Panc1 (cell line): ENCODE data around the gene YPEL3. TPM values are rescaled to one million over a fixed set of nuclear protein-coding genes. Genes with fewer than 3 reads are reported as not detected.

Experiments
- ATAC-seq: fragments of 200-7000 bp; cut with Tn5 transposase; 2 replicates; pipeline ENCODE4 v1.9.1; 2020; ENCODE audit warnings: mild to moderate bottlenecking, moderate library complexity
- BruUV-seq: library from RNA; stranded (reverse); fragments of 400-500 nt; replicated peaks from 2 replicates; lab custom pipeline; 2021; lab: Mats Ljungman, UMichigan
- CTCF ChIA-PET: fragments of 300-600 bp; sonication (Branson Sonifier 250); formaldehyde crosslinking; loops from one replicate; lab custom pipeline; 2022; ENCODE audit warnings: antibody characterized with exemption; lab: Charles Lee
- POLR2A ChIA-PET: fragments of 300-600 bp; sonication (Branson Sonifier 250); formaldehyde crosslinking; loops from one replicate; lab custom pipeline; 2022; ENCODE audit warnings: antibody characterized with exemption; lab: Charles Lee
- DNase-seq: peaks from one replicate; pipeline ENCODE4 v3.0.0-alpha.2; 2010; ENCODE audit warnings: low read depth, low spot score
- H3K27ac ChIP-seq: 2 replicates; pipeline ENCODE4 v1.5.1; 2011; ENCODE audit warnings: mild to moderate bottlenecking, low read length, inconsistent platforms
- H3K27me3 ChIP-seq: fragments of 200-500 bp; sonication (Bioruptor generic); 2 replicates; pipeline ENCODE4 v1.6.0; 2014; ENCODE audit warnings: low read length, inconsistent platforms; ENCODE audit not compliant: control insufficient read depth, insufficient read depth
- H3K36me3 ChIP-seq: fragments of 200-500 bp; sonication (Bioruptor generic); 2 replicates; pipeline ENCODE4 v1.5.1; 2014; ENCODE audit warnings: inconsistent platforms, mild to moderate bottlenecking, low read length, moderate library complexity; ENCODE audit not compliant: control insufficient read depth, insufficient read depth
- H3K4me1 ChIP-seq: 2 replicates; pipeline ENCODE4 v1.5.1; 2011; ENCODE audit warnings: inconsistent platforms, mild to moderate bottlenecking, low read length, moderate library complexity; ENCODE audit not compliant: control insufficient read depth, insufficient read depth
- H3K4me3 ChIP-seq, 2 experiments: 2 replicates each; pipeline ENCODE4 v1.5.1; 2011 to 2012; ENCODE audit warnings: low read depth in 2 of 2, low read length in 2 of 2, mild to moderate bottlenecking in 2 of 2, inconsistent platforms in 1 of 2, moderate library complexity in 1 of 2
- H3K9me3 ChIP-seq: fragments of 200-500 bp; sonication (Bioruptor generic); 2 replicates; pipeline ENCODE4 v1.5.1; 2014; ENCODE audit warnings: low read depth, mild to moderate bottlenecking, inconsistent platforms, low read length, moderate library complexity; ENCODE audit not compliant: control insufficient read depth, insufficient read depth
- CTCF ChIP-seq: fragments of 450-650 bp; IDR thresholded peaks from 2 replicates; pipeline ENCODE4 v1.5.1; 2017; ENCODE audit warnings: mild to moderate bottlenecking
- POLR2AphosphoS5 ChIP-seq: IDR thresholded peaks from 2 replicates; pipeline ENCODE4 v1.6.1; 2012; ENCODE audit warnings: mild to moderate bottlenecking, low read depth, low read length, moderate library complexity
- REST ChIP-seq, 2 experiments: IDR thresholded peaks; 2 replicates each; pipeline ENCODE4 v1.6.1; 2011 to 2012; ENCODE audit warnings: low read depth in 2 of 2, control low read depth in 1 of 2, low read length in 1 of 2, mild to moderate bottlenecking in 1 of 2, moderate library complexity in 1 of 2; ENCODE audit not compliant: insufficient read depth in 1 of 2
- SIN3A ChIP-seq: IDR thresholded peaks from 2 replicates; pipeline ENCODE4 v1.6.1; 2012; ENCODE audit warnings: low read depth, mild to moderate bottlenecking, low read length, moderate library complexity, borderline replicate concordance; ENCODE audit not compliant: insufficient read depth
- TCF7L2 ChIP-seq: IDR thresholded peaks from 2 replicates; pipeline ENCODE4 v1.6.1; 2011; ENCODE audit warnings: mild to moderate bottlenecking, low read depth, low read length, inconsistent platforms
- in situ Hi-C: cut with HindIII; loops from 2 replicates; pipeline ENCODE4 v1.10.0; 2016; ENCODE audit warnings: low sequenced_read_pairs, low pct_unique_long_range_greater_than_20kb
- intact Hi-C: fragments of 100-400 bp; cut with micrococcal nuclease; formaldehyde crosslinking; loops from one replicate; pipeline ENCODE4 v1.10.0; 2022; ENCODE audit not compliant: unreplicated experiment
- total RNA-seq: library from RNA; stranded (reverse); gene quantifications from one replicate; pipeline ENCODE4 v1.2.1, GENCODE V29; 2021; ENCODE audit not compliant: unreplicated experiment

Gene YPEL3
- total RNA-seq, 1 experiment from 2014 or later, result 0.69 TPM

- Histone ChIP-seq H3K36me3 (peaks cover 6% of the 10 kb centered on the region), H3K4me3 (no peak overlapping the region), H3K27ac (no peak overlapping the region), H3K9me3 (no peaks in the 10 kb centered on the region), H3K27me3 (no peaks in the 10 kb centered on the region), H3K4me1 (0 out of 2 replicates have a peak, but pooled peaks cover 4% of the 10 kb centered on the region)
- no peak for ATAC-seq
- TF ChIP-seq TCF7L2, result no peak
- TF ChIP-seq CTCF, result no peak
- no peak for TF ChIP-seq REST (IDR thresholded peaks at IDR 0.05; ENCODE audit: insufficient read depth in 1 of 2, low read depth in 2 of 2, low read length in 1 of 2)
- no peak for TF ChIP-seq POLR2AphosphoS5
- TF ChIP-seq SIN3A, result no peak
- CTCF ChIA-PET, result no interaction called here
- POLR2A ChIA-PET, result no interaction called here
- DNase-seq, result no peak
- in situ Hi-C loops (no loop called here), intact Hi-C loops (no loop called here)
- BruUV-seq, result no TSS peak
Observed at GRCh38 chr16:30084096-30084815, 11.8 kb downstream of the YPEL3 start.

GRCh38 chr16:30083216-30084055 is 12.6 kb downstream of the YPEL3 start:
- no peaks in the 10 kb centered on the region for H3K27me3 ChIP-seq
- no peak overlapping the region for H3K4me3 ChIP-seq
- no peaks in the 10 kb centered on the region for H3K9me3 ChIP-seq
- CTCF ChIA-PET, result no interaction called here
- no peaks in the 10 kb centered on the region for H3K4me1 ChIP-seq
- POLR2A ChIA-PET, result no interaction called here
- H3K36me3 ChIP-seq, result peaks cover 9% of the 10 kb centered on the region
- DNase-seq (no peak), ATAC-seq (peak; percentile 14; the same call in 1 of the 2 replicates)
- BruUV-seq, result no TSS peak
- in situ Hi-C loops (no loop called here), intact Hi-C loops (no loop called here)
- no peak overlapping the region for H3K27ac ChIP-seq
- TF ChIP-seq POLR2AphosphoS5 (no peak), SIN3A (no peak), CTCF (no peak), REST (IDR thresholded peaks at IDR 0.05; ENCODE audit: insufficient read depth in 1 of 2, low read depth in 2 of 2, low read length in 1 of 2) (no peak), TCF7L2 (no peak)
